GM18502 (cell line): ENCODE results near the gene FMO3.

Experiments used
- ATAC-seq: cut with Tn5 transposase; IDR thresholded peaks from one replicate; pipeline ENCODE4 v1.9.1; 2021; ENCODE audit warnings: mild to moderate bottlenecking; ENCODE audit not compliant: unreplicated experiment, poor library complexity

The FMO3 gene

DNA sequence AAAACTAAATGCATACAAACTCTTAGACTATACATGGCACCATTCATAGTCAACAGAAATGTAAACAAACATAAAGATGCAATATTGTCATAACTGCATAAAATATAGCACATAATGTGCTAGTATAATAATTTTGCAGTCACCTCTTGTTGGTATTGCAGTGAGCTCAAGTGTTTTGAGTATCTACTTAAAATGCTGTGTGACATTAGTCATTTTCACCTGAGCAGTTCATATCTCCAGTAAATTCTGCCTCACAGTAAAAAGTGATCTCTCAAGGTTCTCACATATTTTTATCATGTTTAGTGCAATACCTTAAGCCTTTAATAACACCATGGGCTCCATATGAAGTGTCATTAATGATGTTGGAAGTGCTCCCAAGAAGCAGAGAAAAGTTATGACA lies 64.8 kb downstream of the FMO3 start:
- no peak for ATAC-seq

GRCh38 chr1:171158096-171158495 lies 67.4 kb downstream of the FMO3 start:
- ATAC-seq: no peak

- no peak for ATAC-seq
Observed at GRCh38 chr1:171158551-171158950, 67.8 kb downstream of the FMO3 start.

DNA sequence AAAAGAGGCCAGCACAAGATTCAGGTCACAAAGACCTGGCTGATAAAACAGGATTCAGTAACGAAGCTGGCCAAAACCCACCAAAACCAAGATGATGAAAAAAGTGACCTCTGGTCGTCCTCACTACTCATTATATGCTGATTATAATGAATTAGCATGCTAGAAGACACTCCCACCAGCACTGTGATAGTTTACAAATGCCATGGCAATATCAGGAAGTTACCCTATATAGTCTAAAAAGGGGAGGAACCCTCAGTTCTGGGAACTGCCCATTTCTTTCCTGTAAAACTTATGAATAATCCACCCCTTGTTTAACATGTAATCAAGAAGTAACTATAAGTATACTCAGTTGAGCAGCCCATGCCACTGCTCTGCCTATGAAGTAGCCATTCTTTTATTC lies 68.4 kb downstream of the FMO3 start:
- no peak for ATAC-seq

GRCh38 chr1:171160211-171160610 lies 69.5 kb downstream of the FMO3 start:
- peak; percentile 46 for ATAC-seq

DNA sequence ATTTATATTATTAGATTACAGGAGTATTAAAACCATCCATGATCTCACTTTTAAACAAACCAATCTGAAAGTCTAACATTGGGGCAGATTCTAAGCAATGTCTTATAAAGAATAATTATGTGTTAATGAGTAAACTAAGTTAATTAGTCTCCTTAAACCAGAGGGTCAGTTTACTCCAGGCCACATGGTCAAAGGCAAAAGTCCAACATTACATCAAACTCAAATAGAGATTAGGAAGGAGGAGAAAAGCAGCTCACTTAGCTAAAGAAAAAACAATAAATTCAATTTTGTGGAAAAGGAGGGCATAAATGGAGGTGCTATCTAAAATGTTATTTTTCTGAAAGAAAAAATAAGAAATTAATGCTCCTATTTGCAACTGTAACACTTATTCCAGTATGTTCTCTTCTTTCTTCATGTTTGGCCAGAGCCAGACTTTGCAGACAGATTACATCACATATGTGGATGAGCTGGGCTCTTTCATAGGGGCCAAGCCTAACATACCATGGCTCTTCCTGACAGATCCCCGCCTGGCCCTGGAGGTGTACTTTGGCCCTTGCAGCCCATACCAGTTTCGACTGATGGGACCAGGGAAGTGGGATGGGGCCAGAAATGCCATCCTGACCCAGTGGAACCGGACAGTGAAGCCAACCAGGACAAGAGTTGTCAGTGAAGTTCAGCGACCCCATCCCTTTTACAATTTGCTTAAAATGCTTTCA lies 70.1 kb downstream of the FMO3 start:
- no peak for ATAC-seq

- ATAC-seq: no peak
Observed at GRCh38 chr1:171161431-171161830, 70.7 kb downstream of the FMO3 start.

GRCh38 chr1:171166361-171166760 lies 75.7 kb downstream of the FMO3 start:
- ATAC-seq: no peak
